ENCODE measurements around the gene ZCCHC17.

ZCCHC17 gene

GRCh38 chr1:31397360-31398095 lies 100.7 kb downstream of the ZCCHC17 start:
- DNase-seq, result peak; percentile 63

- no peak for DNase-seq
Observed at GRCh38 chr1:31398246-31398645, 101.4 kb downstream of the ZCCHC17 start.

GRCh38 chr1:31399976-31400375 lies 103.1 kb downstream of the ZCCHC17 start:
- peak; percentile 53 for DNase-seq

GRCh38 chr1:31400393-31400792 lies 103.6 kb downstream of the ZCCHC17 start:
- peak; percentile 87 for DNase-seq

- DNase-seq, result no peak
Observed at GRCh38 chr1:31401241-31401640, 104.4 kb downstream of the ZCCHC17 start.

- DNase-seq, result no peak
Observed at GRCh38 chr1:31405578-31406245, 108.9 kb downstream of the ZCCHC17 start.

GRCh38 chr1:31407029-31407626 lies 110.3 kb downstream of the ZCCHC17 start:
- DNase-seq, result no peak

- no peak for DNase-seq
Observed at GRCh38 chr1:31408788-31409318, 112.0 kb downstream of the ZCCHC17 start.

- no peak for DNase-seq
Observed at GRCh38 chr1:31409946-31410858, 113.4 kb downstream of the ZCCHC17 start.

- no peak for DNase-seq
Observed at GRCh38 chr1:31410871-31411270, 114.0 kb downstream of the ZCCHC17 start.

GRCh38 chr1:31412205-31412604 lies 115.4 kb downstream of the ZCCHC17 start:
- no peak for DNase-seq

- DNase-seq, result no peak
Observed at GRCh38 chr1:31412732-31413404, 116.0 kb downstream of the ZCCHC17 start, which contains the start of gene SERINC2. Gene SERINC2 (plus strand): TSS chr1:31413213. CDS start chr1:31413266, 53 bp downstream.

- no peak for DNase-seq
Observed at GRCh38 chr1:31413405-31414001, 116.7 kb downstream of the ZCCHC17 start.

All from fibroblast of skin of right quadriceps (primary cell).